Type B pancreatic cell (in vitro differentiated cells): ENCODE data around the gene GSTA2. TPM values are rescaled to one million over a fixed set of nuclear protein-coding genes. Genes with fewer than 3 reads are reported as not detected.
"Not testable (repeated sequence)": the region's sequence is repeated elsewhere in the genome, so short reads cannot be mapped to it uniquely, and the experiment has no call there.

Source experiments
- DNase-seq: peaks from one replicate; pipeline ENCODE4 v3.0.0; 2021; ENCODE audit warnings: mixed read lengths; ENCODE audit not compliant: unreplicated experiment; ENCODE audit errors: extremely low spot score
- H3K27ac Mint-ChIP-seq: 2 replicates; pipeline ENCODE4 v1.8.0; 2021; ENCODE audit warnings: mild to moderate bottlenecking, mixed read lengths
- H3K27me3 Mint-ChIP-seq: 2 replicates; pipeline ENCODE4 v1.8.0; 2021; ENCODE audit warnings: mixed read lengths
- H3K36me3 Mint-ChIP-seq: 2 replicates; pipeline ENCODE4 v1.8.0; 2021; ENCODE audit warnings: mixed read lengths
- H3K4me1 Mint-ChIP-seq: one replicate; pipeline ENCODE4 v1.8.0; 2021; ENCODE audit warnings: mixed read lengths; ENCODE audit not compliant: unreplicated experiment
- H3K4me3 Mint-ChIP-seq: 2 replicates; pipeline ENCODE4 v1.8.0; 2021; ENCODE audit warnings: mild to moderate bottlenecking, mixed read lengths
- H3K9me3 Mint-ChIP-seq: 2 replicates; pipeline ENCODE4 v1.8.0; 2021; ENCODE audit warnings: mixed read lengths
- total RNA-seq: library from RNA; stranded (reverse); gene quantifications from 2 replicates; pipeline ENCODE4 v1.2.1, GENCODE V29; 2021; ENCODE audit warnings: low replicate concordance
- TF ChIP-seq, protein P1 (sequence below): fragments of 200-600 bp; sonication (generic); conservative IDR thresholded peaks from 2 replicates; pipeline ENCODE4 v1.5.0; 2021; ENCODE audit warnings: antibody characterized with exemption, mild to moderate bottlenecking

The GSTA2 gene
- total RNA-seq, 1 donor from 2014 or later: 20.7 TPM

- DNase-seq: no peak
- Mint-ChIP-seq H3K27me3 (no peaks in the 10 kb centered on the region), H3K9me3 (peaks cover 11% of the 10 kb centered on the region), H3K4me1 (no peaks in the 10 kb centered on the region), H3K4me3 (no peak overlapping the region), H3K27ac (no peak overlapping the region), H3K36me3 (no peaks in the 10 kb centered on the region)
- TF ChIP-seq, protein P1, sequence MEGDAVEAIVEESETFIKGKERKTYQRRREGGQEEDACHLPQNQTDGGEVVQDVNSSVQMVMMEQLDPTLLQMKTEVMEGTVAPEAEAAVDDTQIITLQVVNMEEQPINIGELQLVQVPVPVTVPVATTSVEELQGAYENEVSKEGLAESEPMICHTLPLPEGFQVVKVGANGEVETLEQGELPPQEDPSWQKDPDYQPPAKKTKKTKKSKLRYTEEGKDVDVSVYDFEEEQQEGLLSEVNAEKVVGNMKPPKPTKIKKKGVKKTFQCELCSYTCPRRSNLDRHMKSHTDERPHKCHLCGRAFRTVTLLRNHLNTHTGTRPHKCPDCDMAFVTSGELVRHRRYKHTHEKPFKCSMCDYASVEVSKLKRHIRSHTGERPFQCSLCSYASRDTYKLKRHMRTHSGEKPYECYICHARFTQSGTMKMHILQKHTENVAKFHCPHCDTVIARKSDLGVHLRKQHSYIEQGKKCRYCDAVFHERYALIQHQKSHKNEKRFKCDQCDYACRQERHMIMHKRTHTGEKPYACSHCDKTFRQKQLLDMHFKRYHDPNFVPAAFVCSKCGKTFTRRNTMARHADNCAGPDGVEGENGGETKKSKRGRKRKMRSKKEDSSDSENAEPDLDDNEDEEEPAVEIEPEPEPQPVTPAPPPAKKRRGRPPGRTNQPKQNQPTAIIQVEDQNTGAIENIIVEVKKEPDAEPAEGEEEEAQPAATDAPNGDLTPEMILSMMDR: no peak
Observed at GRCh38 chr6:52754443-52754842, 8.8 kb downstream of the GSTA2 start.

GRCh38 chr6:52753137-52753536, 10.1 kb downstream of the GSTA2 start:
- H3K36me3 Mint-ChIP-seq, H3K4me1 Mint-ChIP-seq, H3K4me3 Mint-ChIP-seq, H3K27me3 Mint-ChIP-seq, DNase-seq, H3K27ac Mint-ChIP-seq: not testable (repeated sequence)
- peaks cover 11% of the 10 kb centered on the region for H3K9me3 Mint-ChIP-seq

DNA sequence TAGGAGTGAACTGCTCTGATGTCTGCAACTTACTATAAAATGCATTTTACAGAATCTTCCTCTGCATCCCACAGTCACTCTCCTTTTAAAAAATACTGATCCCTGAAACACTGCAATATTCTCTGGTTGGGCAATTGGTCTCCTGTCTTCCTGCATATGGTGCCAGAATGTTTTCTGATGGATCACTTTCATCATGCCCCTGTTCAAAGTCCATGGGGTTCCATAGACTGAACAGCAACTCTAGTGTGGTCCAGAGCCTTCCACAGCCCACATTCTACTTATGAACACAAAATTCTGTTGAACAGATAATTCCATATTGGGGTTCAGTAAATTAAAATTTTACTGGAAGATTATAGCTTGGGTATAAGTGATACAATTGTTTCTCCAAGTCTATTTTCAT, 11.0 kb downstream of the GSTA2 start:
- TF ChIP-seq, protein P1: no peak
- Mint-ChIP-seq H3K27me3 (no peaks in the 10 kb centered on the region), H3K36me3 (no peaks in the 10 kb centered on the region), H3K9me3 (peaks cover 11% of the 10 kb centered on the region), H3K4me1 (no peaks in the 10 kb centered on the region), H3K27ac (no peak overlapping the region), H3K4me3 (no peak overlapping the region)
- no peak for DNase-seq

- DNase-seq: no peak
- Mint-ChIP-seq H3K27ac (no peak overlapping the region), H3K4me3 (no peak overlapping the region), H3K4me1 (no peaks in the 10 kb centered on the region), H3K36me3 (no peaks in the 10 kb centered on the region), H3K9me3 (peaks cover 11% of the 10 kb centered on the region), H3K27me3 (no peaks in the 10 kb centered on the region)
- TF ChIP-seq, protein P1: no peak
Observed at GRCh38 chr6:52749556-52750152, 13.6 kb downstream of the GSTA2 start.

- H3K4me3 Mint-ChIP-seq, DNase-seq, H3K27me3 Mint-ChIP-seq, H3K36me3 Mint-ChIP-seq, H3K4me1 Mint-ChIP-seq: not testable (repeated sequence)
- H3K27ac Mint-ChIP-seq: peak overlapping the region; percentile 42
- H3K9me3 Mint-ChIP-seq: peaks cover 10% of the 10 kb centered on the region
Observed at GRCh38 chr6:52747301-52747700, 16.0 kb downstream of the GSTA2 start.

DNA sequence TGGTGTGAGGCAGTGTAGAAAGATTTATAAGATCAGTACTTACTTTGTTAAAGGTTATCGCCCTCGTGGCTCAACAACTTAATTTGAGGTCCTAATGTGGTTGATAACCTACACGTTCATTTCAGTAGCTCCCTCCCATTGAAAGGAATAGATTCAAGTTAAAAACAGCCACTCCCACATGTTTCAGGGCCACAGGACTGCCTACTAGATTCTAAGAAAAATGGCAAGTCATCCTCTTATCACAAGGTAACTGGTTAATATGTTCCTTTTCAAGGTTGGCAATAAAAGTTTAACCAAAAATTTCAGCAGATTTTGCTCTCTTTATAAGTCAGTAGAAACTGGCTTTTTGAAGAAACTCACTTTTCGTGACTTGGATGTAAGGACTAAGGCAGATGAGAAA, 17.1 kb downstream of the GSTA2 start:
- peaks cover 5% of the 10 kb centered on the region for H3K9me3 Mint-ChIP-seq
- no peaks in the 10 kb centered on the region for H3K36me3 Mint-ChIP-seq
- H3K27ac Mint-ChIP-seq: no peak overlapping the region
- no peak for DNase-seq
- no peaks in the 10 kb centered on the region for H3K4me1 Mint-ChIP-seq
- H3K4me3 Mint-ChIP-seq: no peak overlapping the region
- peaks cover 3% of the 10 kb centered on the region for H3K27me3 Mint-ChIP-seq
- TF ChIP-seq, protein P1: no peak

DNA sequence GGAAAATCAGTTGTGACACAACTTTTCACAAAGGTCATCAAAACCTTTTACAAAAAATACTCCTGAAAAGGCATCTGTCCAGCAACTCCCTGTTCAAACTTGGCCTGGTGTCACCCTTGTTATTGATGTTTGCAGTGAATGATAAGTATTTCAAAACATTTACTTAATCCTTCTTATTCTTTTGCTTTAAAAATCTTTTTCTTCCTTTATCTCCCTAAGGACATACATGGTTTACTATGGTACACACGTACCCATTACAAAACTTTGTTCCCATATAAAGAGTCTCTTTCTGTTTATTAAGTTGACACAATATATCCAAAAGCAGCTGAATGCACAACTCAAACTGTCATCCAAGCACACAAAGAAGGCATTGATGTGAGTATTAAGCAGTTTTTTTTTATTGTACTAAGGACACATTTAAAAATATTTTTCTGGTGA, 17.5 kb downstream of the GSTA2 start:
- Mint-ChIP-seq H3K9me3 (peaks cover 1% of the 10 kb centered on the region), H3K4me1 (no peaks in the 10 kb centered on the region), H3K36me3 (no peaks in the 10 kb centered on the region), H3K27ac (no peak overlapping the region), H3K27me3 (peaks cover 3% of the 10 kb centered on the region), H3K4me3 (no peak overlapping the region)
- TF ChIP-seq, protein P1: no peak
- no peak for DNase-seq
